Measurements from ENCODE around the gene CREB3L2.

DNA sequence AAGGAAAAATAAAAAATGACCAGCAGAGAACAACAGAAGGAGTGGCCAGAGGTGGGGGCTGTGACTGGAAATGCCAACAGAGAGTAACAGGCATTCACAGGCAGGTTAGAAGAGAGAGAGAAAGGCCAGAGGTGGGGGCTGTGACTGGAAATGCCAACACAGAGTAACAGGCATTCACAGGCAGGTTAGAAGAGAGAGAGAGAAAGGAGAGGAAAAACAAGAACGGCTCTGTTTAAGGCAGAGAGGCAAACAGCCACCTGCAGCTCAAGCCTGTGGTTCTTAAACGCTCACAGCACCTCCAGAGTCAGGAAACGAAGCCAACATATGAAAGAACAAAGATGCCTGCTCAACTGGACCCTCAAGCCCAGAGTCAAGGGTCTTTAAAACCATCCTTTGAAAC lies 115.6 kb downstream of the CREB3L2 start:
- TF ChIP-seq, protein P1, sequence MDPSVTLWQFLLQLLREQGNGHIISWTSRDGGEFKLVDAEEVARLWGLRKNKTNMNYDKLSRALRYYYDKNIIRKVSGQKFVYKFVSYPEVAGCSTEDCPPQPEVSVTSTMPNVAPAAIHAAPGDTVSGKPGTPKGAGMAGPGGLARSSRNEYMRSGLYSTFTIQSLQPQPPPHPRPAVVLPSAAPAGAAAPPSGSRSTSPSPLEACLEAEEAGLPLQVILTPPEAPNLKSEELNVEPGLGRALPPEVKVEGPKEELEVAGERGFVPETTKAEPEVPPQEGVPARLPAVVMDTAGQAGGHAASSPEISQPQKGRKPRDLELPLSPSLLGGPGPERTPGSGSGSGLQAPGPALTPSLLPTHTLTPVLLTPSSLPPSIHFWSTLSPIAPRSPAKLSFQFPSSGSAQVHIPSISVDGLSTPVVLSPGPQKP (IDR thresholded peaks at IDR 0.05; ENCODE audit: borderline replicate concordance, low read depth, low read length): no peak
- TF ChIP-seq, protein P2, sequence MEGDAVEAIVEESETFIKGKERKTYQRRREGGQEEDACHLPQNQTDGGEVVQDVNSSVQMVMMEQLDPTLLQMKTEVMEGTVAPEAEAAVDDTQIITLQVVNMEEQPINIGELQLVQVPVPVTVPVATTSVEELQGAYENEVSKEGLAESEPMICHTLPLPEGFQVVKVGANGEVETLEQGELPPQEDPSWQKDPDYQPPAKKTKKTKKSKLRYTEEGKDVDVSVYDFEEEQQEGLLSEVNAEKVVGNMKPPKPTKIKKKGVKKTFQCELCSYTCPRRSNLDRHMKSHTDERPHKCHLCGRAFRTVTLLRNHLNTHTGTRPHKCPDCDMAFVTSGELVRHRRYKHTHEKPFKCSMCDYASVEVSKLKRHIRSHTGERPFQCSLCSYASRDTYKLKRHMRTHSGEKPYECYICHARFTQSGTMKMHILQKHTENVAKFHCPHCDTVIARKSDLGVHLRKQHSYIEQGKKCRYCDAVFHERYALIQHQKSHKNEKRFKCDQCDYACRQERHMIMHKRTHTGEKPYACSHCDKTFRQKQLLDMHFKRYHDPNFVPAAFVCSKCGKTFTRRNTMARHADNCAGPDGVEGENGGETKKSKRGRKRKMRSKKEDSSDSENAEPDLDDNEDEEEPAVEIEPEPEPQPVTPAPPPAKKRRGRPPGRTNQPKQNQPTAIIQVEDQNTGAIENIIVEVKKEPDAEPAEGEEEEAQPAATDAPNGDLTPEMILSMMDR (conservative IDR thresholded peaks at IDR 0.05; ENCODE audit: low read depth, low read length): no peak
- TF ChIP-seq POLR2A (IDR thresholded peaks at IDR 0.05; ENCODE audit: low read depth, low read length) (no peak), SMC3 (IDR thresholded peaks at IDR 0.05; ENCODE audit: low read depth, low read length) (no peak), NFE2L2 (IDR thresholded peaks at IDR 0.05; ENCODE audit: low read depth, low read length) (no peak), MXI1 (IDR thresholded peaks at IDR 0.05; ENCODE audit: borderline replicate concordance, low read depth, low read length) (no peak), RFX5 (IDR thresholded peaks at IDR 0.05; ENCODE audit: low read depth, low read length) (no peak), CEBPB (IDR thresholded peaks at IDR 0.05; ENCODE audit: low read depth, low read length) (no peak), BHLHE40 (IDR thresholded peaks at IDR 0.05; ENCODE audit: low read depth, low read length) (no peak)
- TF ChIP-seq, protein P3, sequence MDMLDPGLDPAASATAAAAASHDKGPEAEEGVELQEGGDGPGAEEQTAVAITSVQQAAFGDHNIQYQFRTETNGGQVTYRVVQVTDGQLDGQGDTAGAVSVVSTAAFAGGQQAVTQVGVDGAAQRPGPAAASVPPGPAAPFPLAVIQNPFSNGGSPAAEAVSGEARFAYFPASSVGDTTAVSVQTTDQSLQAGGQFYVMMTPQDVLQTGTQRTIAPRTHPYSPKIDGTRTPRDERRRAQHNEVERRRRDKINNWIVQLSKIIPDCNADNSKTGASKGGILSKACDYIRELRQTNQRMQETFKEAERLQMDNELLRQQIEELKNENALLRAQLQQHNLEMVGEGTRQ (IDR thresholded peaks at IDR 0.05; ENCODE audit: low read depth, low read length): no peak
